C4-2B (cell line): ENCODE results near the gene TTC22.

Source experiments
- H3K27ac ChIP-seq: fragments of 450-650 bp; 2 replicates; pipeline ENCODE4 v1.5.1; 2017
- ZFX ChIP-seq: fragments of 450-650 bp; IDR thresholded peaks from 2 replicates; pipeline ENCODE4 v1.6.1; 2017
- TF ChIP-seq, protein P1 (sequence below): fragments of 450-650 bp; conservative IDR thresholded peaks from 2 replicates; pipeline ENCODE4 v1.5.1; 2017; ENCODE audit warnings: mild to moderate bottlenecking

Gene TTC22

DNA sequence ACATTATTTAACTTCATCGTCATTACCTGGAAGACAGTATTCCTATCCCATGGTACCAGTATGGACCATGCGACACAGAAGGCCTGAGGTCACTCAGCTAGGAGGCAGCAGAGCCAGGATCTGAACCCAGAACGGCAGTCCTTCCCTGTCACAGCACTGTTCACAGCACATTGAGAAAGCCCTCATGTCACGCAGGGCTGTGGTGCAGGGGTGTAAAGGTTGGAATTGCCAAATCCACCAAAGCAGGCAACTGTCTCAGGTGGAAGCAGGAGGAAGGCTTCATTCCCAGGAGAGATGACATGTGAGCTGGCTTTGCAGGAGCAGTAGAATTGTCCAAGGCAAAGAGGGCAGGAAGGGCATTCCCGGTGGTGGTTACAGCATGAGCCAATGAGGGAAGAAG, 9.9 kb upstream of the TTC22 start:
- no peak overlapping the region for H3K27ac ChIP-seq
- TF ChIP-seq, protein P1, sequence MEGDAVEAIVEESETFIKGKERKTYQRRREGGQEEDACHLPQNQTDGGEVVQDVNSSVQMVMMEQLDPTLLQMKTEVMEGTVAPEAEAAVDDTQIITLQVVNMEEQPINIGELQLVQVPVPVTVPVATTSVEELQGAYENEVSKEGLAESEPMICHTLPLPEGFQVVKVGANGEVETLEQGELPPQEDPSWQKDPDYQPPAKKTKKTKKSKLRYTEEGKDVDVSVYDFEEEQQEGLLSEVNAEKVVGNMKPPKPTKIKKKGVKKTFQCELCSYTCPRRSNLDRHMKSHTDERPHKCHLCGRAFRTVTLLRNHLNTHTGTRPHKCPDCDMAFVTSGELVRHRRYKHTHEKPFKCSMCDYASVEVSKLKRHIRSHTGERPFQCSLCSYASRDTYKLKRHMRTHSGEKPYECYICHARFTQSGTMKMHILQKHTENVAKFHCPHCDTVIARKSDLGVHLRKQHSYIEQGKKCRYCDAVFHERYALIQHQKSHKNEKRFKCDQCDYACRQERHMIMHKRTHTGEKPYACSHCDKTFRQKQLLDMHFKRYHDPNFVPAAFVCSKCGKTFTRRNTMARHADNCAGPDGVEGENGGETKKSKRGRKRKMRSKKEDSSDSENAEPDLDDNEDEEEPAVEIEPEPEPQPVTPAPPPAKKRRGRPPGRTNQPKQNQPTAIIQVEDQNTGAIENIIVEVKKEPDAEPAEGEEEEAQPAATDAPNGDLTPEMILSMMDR, result no peak
- no peak for TF ChIP-seq ZFX

DNA sequence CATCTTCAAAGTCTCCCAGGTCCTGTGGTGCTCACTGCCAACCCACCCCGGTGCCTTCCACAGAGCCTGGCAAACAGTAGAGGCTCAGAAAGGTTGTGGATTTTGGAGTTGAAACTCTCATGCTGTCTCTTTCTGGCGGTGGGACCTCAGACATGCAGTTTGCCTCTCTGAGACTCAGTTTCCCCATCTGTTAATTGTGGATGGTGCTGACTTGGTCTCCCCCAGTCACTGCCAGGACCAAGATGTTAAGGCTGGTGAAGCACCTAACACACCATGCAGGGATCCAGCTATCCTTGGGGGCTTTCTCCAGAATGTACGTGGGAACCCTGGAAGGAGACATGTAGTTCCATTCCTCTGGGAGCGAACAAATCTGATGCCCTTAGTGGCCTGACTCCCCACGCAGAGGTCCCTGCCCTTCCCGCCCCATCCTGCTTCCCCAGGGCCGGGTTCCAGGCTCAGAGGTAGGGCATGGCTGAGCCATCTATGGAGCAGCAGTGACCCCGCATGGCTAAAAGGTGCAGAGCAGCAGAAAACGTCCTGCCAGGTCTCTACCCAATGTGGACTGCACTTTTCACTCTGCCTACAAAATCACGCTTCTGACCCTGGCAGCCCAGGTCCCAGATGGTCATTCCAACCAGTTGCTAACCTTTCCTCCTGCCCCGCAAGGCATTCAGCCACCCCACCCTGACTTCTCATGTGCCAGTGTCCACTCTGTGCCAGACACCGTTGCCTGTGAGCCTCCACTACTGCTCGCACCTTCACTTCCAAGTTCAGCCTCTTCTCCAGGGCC, 9.2 kb upstream of the TTC22 start:
- TF ChIP-seq, protein P1, result peak; percentile 92
- TF ChIP-seq ZFX, result no peak

DNA sequence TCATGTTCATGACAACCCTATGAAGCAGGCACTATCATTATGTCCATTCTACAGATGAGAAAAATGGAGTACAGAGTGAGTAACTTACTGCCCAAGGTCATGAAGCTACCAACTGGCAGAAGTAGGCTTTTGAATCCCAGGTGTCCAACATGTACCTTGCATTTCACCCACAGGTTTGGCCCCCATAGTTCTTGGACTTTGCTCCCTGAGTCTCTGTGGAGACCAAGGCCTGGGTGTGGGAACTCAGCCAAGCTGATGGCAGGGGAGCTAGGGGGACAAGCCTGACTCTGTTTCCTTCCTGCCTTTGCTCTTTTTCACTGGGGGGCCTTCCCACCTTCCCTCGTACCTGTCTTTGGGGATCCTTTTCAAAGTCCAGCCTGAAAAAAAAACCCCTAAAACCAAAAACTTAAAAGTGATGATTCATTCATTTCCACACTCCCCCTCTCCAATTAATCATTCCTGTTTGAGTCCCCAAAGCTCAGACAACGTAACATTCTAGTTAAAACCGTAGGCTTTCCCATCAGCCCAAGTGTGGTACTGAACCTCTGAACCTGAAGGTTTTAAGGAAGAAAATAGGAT, 8.5 kb upstream of the TTC22 start:
- no peak overlapping the region for H3K27ac ChIP-seq
- TF ChIP-seq, protein P1, result no peak
- no peak for TF ChIP-seq ZFX

More for the DNA sequence above, 9.2 kb upstream of the TTC22 start:
- H3K27ac ChIP-seq, result no peak overlapping the region

DNA sequence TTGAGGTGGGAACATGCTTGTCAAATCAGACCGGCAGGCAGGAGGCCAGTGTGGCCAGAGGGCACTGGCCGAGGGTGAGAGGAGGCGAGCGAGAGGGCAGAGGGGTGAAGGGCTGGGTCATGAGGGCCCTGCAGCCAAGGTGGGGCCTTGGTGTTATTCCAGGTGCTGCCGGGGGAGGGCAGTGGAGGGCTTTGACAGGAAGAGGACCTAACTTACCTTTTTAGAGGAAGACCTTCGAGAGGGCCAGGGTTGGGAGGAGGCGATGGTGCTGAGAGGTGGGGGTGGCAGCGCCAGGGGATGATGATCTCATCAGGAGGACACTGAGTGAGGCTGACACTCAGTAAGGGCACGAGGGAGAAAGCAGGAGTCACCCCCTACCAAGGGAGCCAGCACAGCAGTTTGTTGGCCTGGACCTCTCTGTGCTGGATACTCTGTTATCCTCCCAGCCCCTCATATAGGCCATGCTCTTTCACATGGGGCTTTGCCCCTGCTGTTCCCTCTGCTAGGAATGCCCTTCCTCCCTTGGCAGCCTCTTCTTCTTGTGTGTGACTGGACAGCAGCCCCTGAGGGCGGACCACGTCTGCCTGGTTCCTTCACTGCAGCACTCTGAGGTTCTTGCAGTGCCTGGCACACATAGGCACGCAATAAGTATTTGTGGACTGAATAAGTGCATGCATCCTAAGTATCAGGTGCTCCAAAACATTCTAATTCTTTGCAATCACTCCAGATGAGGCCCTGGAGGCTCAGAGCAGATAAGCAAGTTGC, 7.5 kb upstream of the TTC22 start:
- TF ChIP-seq ZFX, result no peak
- TF ChIP-seq, protein P1, result no peak; the same call in 1 of the 2 replicates

DNA sequence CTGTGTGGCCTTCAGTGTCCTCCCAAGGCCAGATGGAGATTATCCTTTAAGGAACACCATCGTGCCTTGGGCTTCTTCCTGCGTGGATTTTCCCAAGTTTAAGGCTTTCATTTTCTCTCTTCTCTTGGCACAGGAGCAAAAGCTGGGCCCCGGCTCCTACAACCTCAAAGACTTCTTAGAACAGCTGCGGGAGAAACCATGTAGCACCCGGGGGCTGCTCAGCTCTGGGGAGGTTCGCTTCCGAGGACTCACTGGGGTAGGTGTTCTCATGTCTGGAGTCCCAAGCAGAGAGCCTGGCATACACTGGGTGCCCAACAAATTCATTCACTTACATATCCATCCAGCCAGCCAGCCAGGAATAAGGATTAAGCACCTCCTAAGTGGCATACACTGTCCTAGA, 6.6 kb upstream of the TTC22 start:
- TF ChIP-seq, protein P1, result no peak
- TF ChIP-seq ZFX, result no peak
- H3K27ac ChIP-seq, result no peak overlapping the region

More for the DNA sequence above, 7.5 kb upstream of the TTC22 start:
- no peak overlapping the region for H3K27ac ChIP-seq

DNA sequence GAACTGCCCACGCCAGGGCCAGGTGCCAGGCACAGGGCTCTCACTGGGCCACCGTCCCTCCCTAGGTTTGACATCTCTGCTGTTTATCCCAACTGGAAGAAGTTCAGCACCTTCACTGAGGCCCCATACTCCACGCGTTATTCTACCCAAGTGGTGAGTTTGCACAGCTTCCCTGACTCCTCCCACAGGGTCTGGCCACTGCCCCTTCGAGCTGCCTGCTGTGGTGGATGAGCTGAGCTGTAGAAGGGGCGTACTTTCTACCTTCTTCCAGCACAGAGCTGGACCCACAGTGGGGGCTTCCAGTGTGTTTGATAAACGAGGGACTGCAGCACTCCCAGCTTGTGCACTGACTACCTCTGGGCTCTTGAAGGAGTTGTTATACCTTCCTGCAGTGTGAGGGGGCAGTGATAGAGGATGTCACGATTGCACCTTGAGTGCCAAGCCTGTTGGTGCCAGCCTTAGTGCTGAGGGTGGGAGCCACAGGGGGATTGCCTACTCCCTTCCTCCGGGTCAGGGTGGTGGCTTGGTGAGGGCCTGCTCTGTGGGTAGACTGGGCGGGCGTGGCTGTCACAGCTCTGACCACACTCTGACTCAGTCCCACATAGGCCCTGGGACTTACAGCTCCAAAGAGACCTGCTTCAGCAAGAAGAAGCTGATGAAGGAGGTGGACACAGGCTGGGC, 5.9 kb upstream of the TTC22 start:
- no peak overlapping the region for H3K27ac ChIP-seq
- TF ChIP-seq, protein P1, result no peak
- no peak for TF ChIP-seq ZFX
